Amniotic epithelial cell (primary cell): ENCODE measurements around the gene ARHGEF37.
A peak's percentile ranks its signal among the peaks of the same experiment; 100 is the strongest.
"Not testable (repeated sequence)": the region's sequence is repeated elsewhere in the genome, so short reads cannot be mapped to it uniquely, and the experiment has no call there.

Source experiments
- DNase-seq: peaks from one replicate; pipeline ENCODE4 v3.0.0-alpha.2; 2010; ENCODE audit warnings: low read depth

ARHGEF37 gene

DNA sequence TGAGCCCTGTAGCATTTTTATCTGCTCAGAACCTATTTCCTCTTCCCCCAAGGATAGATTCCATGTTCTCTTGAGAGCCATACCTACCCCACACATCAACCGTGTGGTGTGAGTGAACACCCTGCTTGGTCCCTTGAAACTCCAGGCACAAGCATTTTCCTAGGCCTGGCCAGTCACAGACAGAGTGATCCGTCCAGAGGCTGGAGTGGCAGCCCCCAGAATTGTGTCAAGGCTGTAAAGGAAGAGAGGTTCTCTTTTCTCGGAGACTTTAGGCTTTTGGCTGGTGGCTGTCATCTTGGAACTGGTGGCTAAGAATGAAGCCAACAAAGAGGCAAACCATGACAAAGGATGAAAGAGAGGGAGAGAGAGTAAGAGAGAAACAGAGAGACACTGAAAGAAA, 66.0 kb downstream of the ARHGEF37 start:
- no peak for DNase-seq

DNA sequence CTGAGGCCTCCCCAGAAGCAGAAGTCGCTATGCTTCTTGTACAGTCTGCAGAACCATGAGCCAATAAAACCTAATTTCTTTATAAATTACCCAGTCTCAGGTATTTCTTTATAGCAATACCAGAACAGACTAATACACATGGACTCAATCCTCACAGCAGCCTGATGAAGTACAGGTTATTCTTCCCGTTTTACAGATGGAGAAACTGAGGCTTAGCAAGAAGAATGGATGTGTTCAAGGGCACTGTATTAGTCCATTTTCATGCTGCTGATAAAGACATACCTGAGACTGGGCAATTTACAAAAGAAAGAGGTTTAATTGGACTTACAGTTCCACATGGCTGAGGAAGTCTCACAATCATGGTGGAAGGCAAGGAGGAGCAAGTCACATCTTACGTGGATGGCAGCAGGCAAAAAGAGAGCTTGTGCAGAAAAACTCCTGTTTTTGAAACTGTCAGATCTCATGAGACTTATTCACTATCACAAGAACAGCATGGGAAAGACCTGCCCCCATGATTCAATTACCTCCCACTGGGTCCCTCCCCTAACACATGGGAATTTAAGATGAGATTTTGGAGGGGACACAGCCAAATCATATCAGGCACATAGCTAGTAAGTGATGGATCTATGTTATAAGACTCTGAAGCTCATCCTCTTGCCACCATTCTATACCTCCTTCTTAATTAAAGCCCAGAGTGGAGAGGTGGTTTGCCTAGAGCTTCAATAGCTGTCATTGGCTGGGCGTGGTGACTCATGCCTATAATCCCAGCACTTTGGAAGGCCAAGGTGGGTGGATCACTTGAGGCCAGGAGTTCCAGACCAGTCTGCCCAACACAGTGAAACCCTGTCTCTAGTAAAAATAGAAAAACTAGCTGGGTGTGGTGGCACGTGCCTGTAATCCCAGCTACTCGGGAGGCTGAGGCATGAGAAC, 67.4 kb downstream of the ARHGEF37 start:
- not testable (repeated sequence) for DNase-seq

DNA sequence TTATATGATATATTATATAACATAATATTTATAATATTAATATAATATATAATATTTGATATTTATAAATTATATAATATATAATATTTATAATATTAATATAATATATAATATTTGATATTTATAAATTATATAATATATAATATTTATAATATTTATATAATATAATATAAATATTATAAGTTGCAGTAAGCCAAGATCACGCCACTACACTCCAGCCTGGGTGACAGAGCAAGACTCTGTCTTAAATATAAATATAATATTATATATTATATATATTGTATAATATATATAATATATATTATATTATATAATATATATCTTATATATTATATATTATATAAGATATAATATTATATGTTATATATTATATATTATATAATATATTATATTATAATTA, 68.4 kb downstream of the ARHGEF37 start:
- not testable (repeated sequence) for DNase-seq

DNA sequence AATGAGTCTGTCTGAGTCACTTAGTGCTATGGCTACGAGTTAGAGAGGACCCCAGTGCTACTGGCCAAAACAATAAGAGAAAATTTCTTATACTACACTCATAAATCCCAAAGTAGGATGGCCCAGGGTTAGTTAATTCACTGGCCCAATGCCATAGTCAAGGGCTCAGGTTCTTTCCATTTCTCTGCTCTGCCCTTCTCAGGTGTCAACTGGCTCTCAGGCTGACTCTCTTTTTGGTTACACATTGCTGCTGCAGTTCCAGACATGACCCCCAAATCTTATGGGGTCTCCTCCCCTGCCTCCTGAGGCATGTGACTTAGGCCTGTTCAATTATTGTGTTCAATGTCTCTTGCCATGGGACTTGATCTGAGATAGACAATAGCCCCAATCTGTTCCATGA, 70.4 kb downstream of the ARHGEF37 start:
- no peak for DNase-seq

DNA sequence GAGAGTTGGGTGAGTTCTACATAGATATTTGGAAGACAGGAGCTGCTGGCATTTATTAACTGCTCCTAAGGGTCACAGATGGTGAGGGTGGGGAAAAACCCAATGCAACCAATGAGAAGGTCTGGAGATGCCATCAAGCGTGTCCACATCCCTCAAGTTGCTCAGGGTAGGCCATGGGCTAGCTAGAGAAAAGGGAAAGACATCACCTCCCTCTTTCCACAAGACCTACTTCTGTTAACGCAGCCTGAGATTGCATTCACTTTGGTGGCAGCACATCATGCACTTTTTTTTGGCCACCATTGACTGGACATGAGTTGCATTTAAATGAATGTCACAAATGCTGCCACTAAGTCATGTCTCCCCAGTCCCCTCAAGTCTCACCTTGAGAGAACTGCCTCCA, 71.4 kb downstream of the ARHGEF37 start:
- DNase-seq, result no peak

DNA sequence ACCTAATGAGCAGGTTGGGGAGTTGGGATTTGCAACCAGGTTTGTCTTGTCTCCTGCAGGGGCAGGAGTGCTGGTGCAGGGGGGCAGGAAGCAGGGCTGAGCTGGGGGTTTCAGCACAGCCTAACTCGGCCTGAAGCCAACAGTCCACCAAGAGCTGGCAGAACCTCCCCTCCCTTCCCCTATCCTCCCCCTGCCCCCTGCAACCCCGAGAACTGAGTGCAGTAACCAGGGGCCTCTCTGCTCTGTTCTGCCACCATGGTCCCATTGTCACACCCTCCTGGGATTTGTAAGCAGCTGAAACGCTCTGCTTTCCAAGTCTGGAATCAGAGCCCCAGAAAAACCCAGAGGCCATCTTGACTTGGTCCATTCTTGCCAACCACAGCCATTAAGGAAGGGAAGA, 72.9 kb downstream of the ARHGEF37 start:
- DNase-seq, result no peak

DNA sequence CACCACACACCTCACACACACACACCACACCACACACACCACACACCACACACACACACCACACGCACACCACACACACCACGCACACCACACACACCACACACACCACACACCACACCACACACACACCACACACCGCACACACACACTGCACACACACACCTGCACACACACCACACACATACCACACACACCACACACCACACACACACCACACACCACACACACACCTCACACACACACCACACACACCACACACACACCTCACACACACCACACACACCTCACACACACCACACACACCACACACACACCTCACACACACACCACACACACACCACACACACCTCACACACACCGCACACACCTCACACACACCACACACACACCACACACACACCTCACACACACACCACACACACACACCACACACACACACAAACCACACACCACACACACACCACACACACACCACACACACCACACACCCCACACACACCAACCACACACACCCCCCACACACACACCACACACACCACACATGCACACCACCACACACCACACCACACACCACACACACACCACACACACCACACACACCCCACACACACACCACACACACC, 73.7 kb downstream of the ARHGEF37 start:
- no peak for DNase-seq

DNA sequence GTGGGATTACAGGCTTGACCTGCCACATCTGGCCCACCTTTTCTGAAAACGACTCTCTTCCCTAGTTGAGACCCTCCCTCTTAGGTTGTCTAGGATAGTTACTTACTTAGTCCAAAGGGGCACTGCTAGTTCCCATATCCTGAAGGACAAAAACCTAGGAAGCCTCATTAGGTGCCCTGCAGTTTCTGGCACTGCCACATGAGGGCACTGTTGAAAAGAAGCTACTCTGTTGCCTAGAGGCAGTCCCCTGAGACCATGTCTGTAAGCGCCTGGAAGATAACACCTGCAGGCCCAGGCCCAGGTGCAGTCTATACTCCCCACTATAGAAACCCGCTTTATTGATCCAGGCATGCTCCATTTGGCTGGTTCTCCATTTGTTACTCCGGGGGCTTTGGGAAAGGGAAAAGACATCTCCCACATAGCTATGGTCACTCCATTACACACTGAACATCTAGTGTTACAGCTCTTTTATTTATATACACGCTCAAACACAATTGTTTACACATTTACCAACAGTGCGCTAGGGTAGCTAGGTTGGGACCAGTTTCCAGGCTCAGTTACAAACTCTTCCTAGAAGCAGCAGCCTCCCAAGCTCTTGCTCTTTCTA, 75.4 kb downstream of the ARHGEF37 start:
- peak; percentile 18 for DNase-seq

DNA sequence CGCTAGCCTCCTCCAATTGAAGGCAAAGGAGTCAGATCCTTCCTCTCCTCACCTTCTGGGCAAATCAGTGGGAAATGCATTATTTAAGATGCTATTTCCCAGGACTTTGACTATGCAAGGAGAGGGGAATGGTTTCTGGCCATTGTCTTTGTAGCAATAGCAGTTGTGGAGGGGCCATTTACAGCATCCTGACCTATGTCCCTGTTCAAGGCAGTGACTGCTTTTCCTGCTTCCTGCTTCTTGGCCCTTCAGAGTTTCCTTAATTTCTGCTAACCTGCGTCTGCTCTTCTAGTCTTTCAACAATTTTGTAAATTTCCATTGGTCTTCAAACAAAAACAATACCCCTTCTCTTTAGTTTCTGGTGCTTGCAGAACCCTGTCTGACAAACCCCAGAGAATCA, 76.0 kb downstream of the ARHGEF37 start:
- no peak for DNase-seq

DNA sequence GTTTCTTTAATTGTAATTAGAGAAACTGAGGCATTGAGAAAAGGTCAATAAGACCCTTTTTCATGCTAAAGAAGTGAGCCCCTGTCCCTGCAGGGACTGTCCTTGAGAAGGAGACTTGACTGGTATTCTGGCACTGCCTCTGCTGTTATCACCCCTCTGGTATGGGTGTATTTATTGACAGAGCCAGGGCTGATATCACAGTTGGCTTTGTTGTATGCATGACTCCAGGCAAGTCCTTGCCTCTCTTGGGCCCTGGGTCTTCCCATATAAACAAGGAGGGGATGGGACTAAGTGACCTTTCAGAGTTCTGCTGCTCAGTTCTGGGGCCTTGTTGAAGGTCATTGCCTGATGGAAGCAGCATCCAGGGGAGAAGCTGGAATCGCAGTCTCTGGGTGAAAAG, 77.0 kb downstream of the ARHGEF37 start:
- DNase-seq, result no peak

DNA sequence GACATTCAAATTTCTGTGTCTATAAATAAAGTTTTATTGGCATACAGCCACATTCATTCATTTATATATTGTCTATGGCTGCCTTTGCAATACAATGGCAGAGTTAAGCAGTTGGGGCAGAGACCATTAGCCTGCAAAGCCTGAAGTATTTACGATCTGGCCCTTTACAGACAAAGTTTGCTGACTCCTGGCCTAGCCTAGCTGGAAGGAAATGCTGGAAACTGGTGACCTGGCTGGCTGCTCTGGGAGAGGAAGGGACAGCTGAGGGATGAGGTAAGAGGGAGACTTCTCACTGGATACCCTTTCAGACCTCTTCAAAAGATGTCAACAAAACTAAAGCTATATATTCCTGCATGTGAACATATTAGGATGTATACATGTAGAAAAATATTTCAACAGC, 82.8 kb downstream of the ARHGEF37 start:
- DNase-seq, result no peak

DNA sequence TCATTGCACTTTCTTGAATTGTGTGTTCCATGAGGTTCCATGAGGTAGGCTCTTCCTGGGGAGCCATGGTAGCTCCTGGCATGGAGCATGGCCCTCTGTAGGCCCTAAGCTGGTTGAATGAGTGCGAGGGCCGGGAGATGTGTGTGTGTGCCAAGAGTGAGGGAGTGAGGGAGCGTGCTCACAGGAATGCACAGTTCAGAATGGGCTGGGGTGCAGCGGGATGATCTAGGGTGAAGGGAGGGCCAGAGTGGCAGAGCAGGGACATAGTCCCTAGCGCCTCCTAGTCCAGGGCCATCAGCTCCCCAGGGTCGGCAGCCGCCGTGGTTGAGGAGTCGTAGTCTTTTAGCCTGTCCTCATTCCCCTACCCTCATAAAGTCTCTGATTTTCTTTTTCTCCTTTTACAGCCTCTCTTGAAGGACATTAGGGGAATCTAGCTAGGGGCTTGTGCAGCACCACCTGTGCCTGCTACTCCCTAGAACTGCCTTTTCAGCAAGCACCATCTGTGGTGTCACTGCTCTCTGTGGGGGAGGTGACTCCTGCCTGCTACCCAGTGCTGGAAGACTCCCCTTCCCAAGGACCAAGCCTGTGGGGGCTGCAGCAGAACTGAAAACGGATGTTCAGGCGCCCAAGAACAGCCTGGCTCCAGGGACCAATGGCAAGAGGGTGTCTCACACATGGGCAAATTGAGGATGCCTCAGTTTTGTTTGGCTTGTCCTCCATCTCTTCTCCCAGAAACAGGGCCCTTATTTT, 83.5 kb downstream of the ARHGEF37 start:
- no peak for DNase-seq

DNA sequence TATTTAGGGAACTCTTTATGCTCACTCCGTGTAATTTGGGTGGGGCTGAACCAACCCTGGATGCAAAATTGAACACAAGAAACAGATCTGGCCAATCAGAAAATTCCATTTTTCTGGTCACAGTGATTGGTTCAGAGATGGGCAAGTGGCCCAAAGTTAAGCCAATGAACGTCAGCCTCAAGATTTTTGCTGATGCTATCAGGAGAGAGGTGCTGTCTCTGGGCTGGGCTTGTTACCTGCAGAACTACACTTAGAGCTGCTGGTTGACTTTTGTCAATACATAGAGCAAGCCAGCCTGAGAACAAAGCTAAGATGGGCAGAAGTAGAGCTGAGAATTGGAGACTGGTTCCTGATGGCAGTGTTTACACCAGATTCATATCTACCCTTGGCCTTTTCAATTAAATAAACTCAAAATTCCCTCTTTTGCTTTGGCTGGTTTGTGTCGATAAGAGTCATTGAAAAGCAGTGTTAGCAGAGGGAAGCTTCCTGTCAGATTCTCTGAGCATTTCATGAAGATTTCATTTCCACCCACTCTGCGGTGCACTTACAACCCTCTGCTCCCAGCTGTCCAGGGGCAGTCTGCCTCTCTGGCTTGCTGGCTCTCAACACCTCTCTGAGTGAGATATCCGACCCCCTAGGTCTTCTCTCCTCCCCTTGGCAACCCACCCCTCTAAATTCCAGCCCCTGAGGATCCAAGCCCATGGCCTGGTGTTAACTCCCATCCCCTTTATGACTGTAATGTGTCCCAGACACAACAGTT, 84.3 kb downstream of the ARHGEF37 start:
- DNase-seq, result no peak

DNA sequence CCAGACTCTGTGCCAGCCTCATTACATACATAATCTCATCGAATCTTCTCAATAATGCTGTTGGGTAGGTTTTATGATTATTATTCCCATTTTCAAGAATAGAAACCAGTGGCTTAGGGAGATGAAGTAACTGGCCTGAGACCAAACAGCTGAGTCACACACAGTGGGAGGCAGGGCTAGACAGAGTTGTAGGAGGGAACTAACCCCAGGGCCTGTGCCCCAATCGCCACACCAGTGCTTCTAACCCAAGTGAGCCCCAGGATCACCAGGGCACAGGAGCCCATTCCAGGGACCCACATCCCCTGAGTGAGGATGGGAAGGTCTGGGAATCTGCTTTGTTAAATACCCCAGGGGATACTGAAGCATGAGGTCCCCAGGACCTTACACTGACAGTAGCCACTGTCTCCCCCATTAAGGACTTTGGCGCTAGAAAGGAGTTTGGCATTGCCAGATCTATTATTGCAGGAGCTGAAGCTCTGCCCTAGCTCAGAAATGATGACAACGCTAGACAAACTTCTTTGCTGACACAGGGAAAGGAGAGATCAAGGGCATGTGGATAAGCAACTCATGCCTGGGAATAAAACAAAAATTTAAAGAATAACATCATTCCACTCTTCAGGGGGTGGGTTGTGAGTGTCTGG, 85.0 kb downstream of the ARHGEF37 start:
- DNase-seq, result peak; percentile 46

DNA sequence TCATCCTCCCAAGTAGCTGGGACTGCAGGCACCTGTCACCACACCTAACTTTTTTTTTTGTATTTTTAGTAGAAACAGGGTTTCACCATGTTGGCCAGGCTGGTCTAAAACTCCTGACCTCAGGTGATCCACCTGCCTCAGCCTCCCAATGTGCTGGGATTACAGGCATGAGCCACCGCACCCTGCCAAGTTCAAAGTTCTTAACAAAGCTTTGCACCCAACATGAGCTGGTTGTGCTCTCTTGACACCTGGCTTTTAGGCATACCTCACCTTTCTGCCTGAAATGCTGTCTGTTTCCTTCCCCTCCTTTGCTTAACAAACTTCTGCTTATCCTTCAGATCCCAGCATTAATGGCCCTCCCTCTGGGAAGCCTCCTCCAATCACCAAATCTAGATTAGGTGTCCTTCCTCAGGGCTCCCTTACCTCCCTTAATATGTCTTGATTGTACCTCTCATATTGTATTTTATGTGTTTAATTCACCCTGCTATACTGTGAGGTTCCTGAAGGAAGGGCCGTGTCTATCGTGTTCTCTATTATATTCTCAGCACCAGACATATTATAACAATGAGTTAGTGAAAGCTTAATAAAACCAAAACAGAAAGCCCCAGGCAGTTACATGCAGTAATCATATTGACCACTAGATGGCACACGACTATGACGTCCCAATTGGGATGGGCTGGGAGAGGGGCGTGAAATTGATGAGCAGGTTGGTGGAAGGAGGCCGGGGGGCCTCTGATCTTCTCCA, 86.0 kb downstream of the ARHGEF37 start:
- DNase-seq, result peak; percentile 20

DNA sequence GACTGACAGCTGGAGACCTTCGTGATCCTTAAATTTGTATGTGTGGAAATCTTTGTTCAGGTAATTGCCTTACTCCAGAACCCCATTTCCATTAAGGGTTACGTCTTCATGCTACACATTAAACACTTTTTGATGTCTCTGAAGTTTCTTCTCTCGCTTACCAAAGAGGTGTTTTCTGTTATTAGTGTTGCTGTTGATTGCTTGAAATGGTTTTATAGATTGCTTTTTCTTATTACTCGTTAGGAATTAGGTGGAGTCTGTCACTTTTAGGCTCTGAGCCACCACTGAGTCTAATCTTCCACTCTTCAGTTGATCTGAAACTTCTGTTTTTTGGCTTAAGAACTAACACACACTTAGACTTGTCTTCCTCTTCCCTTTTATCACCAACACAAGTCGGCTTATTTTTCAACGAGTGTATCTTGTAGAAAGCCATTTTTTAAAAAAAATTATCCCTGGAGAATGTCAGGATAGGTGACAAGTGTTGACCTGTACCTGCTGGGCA, 86.6 kb downstream of the ARHGEF37 start:
- DNase-seq, result no peak

DNA sequence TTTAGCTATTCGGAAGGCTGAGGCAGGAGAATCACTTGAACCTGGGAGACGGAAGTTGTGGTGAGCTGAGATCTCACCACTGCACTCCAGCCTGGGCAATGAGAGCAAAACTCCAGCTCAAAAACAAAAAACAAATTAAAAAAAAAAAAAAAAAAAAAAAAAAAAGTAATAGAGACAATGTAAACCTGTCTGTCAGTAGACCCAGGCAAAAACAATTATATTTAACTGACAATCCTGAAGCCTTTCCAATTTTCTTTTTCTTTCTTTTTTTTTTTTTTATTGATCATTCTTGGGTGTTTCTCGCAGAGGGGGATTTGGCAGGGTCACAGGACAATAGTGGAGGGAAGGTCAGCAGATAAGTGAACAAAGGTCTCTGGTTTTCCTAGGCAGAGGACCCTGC, 88.0 kb downstream of the ARHGEF37 start:
- not testable (repeated sequence) for DNase-seq

DNA sequence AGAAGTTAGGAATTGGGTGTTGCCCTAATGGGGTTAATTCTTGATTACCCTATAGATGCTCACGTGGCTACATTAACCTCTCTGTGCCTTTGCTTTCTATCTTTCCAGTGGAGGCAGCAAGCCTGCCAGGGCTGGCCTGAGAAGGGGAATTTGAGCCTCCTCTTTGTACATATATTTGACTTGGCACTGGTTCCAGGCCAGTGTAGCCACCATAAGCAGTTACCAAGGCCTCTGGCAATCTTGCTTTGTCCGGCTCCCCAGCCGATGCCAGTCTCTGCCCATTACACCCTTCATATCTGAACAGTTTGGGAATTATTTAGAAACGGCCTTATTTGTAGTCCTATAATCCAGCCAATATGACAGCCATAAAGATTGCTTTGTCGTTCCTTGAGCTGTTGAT, 90.2 kb downstream of the ARHGEF37 start:
- DNase-seq, result no peak

DNA sequence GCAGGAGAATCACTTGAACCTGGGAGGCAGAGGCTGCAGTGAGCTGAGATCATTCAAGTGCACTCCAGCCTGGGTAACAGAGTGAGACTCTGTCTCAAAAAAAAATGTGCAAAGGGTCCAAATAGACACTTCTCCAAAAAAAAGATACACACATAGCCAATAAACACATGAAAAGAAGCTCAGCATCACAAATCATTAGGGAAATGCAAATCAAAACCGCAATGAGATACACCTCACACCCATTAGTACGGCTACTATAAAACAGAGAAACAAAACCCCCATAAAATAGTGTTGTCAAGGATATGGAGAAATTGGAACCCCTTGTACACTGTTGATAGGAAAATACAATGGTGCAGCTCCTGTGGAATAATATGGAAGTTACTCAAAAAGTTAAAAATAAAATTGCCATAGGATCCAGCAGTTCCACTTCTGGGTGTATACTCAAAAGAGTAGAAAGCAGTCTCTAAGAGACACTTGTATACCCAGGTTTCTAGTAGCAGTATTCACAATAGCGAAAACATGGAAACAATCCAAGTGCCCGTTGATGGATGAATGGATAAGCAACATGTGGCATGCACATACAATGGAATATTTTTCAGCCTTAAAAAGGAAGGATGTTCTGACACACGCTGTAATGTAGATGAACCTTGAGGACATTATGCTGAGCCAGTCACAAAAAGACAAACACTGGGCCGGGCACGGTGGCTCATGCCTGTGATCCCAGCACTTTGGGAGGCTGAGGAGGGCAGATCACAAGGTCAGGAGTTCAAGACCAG, 91.6 kb downstream of the ARHGEF37 start:
- DNase-seq, result no peak
